SK-N-SH (cell line): ENCODE results near the gene DEXI. TPM values are rescaled to one million over a fixed set of nuclear protein-coding genes. Genes with fewer than 3 reads are reported as not detected.

Experiments used
- CTCF ChIA-PET: fragments of 300-600, 350-600 bp; formaldehyde crosslinking; extraction: SDS; loops from one replicate; lab custom pipeline; 2021; lab: Yijun Ruan, JAX
- POLR2A ChIA-PET: fragments of 350-600 bp; sonication (Branson Sonifier 250); formaldehyde crosslinking; extraction: SDS; loops from one replicate; lab custom pipeline; 2020; ENCODE audit warnings: antibody characterized with exemption, inconsistent platforms; lab: Yijun Ruan, JAX
- DNase-seq: peaks from one replicate; pipeline ENCODE4 v3.0.0; 2012
- H2AFZ ChIP-seq: fragments of 200-600 bp; sonication (generic); 2 replicates; pipeline ENCODE4 v1.8.1; 2016; ENCODE audit warnings: antibody characterized with exemption, mild to moderate bottlenecking, low read depth
- H3F3A ChIP-seq: fragments of 200-600 bp; sonication (generic); replicated peaks from 2 replicates; pipeline ENCODE3; 2016; ENCODE audit warnings: antibody characterized with exemption, mild to moderate bottlenecking; ENCODE audit not compliant: insufficient read depth
- H3K27ac ChIP-seq, 2 experiments: fragments of 200-500 bp in 1 of 2; fragments of 200-600 bp in 1 of 2; sonication (Bioruptor generic) in 1 of 2; sonication (generic), shearing (Covaris generic) in 1 of 2; 2 replicates each; pipeline versions ENCODE4 v1.5.1 to v1.6.1; 2014 to 2016; ENCODE audit warnings: low read depth in 2 of 2, inconsistent platforms in 1 of 2, low read length in 1 of 2, mild to moderate bottlenecking in 1 of 2, mixed read lengths in 1 of 2
- H3K27me3 ChIP-seq: fragments of 200-600 bp; sonication (generic), shearing (Covaris generic); 2 replicates; pipeline ENCODE4 v1.6.1; 2016; ENCODE audit warnings: mixed run types; ENCODE audit not compliant: insufficient read depth
- H3K36me3 ChIP-seq, 2 experiments: fragments of 200-500 bp in 1 of 2; fragments of 200-600 bp in 1 of 2; sonication (Bioruptor generic) in 1 of 2; sonication (generic) in 1 of 2; replicated peaks in 1 of 2; 2 replicates each; pipeline versions ENCODE3 to v1.5.1; 2014 to 2016; ENCODE audit warnings: low read length in 1 of 2, mild to moderate bottlenecking in 1 of 2; ENCODE audit not compliant: insufficient read depth in 2 of 2, control insufficient read depth in 1 of 2
- H3K4me1 ChIP-seq, 2 experiments: fragments of 200-500 bp in 1 of 2; fragments of 200-600 bp in 1 of 2; sonication (Bioruptor generic) in 1 of 2; sonication (generic), shearing (Covaris generic) in 1 of 2; 2 replicates each; pipeline versions ENCODE4 v1.5.1 to v1.6.1; 2014 to 2016; ENCODE audit warnings: low read depth in 1 of 2, low read length in 1 of 2, mixed run types in 1 of 2; ENCODE audit not compliant: insufficient read depth in 2 of 2, control insufficient read depth in 1 of 2
- H3K4me2 ChIP-seq: fragments of 200-600 bp; sonication (generic), shearing (Covaris generic); 2 replicates; pipeline ENCODE4 v1.6.1; 2017; ENCODE audit warnings: mixed run types
- H3K4me3 ChIP-seq, 2 experiments: fragments of 200-500 bp in 1 of 2; fragments of 200-600 bp in 1 of 2; sonication (Bioruptor generic) in 1 of 2; sonication (generic), shearing (Covaris generic) in 1 of 2; 2 replicates each; pipeline versions ENCODE4 v1.5.1 to v1.8.1; 2014 to 2016; ENCODE audit warnings: low read depth in 2 of 2, inconsistent platforms in 1 of 2, low read length in 1 of 2, mild to moderate bottlenecking in 1 of 2, mixed read lengths in 1 of 2, moderate library complexity in 1 of 2
- H3K79me2 ChIP-seq: fragments of 200-600 bp; sonication (generic); 2 replicates; pipeline ENCODE4 v1.8.1; 2017; ENCODE audit warnings: mild to moderate bottlenecking; ENCODE audit not compliant: insufficient read depth
- H3K9ac ChIP-seq: fragments of 200-600 bp; sonication (generic); 2 replicates; pipeline ENCODE4 v1.6.1; 2017; ENCODE audit warnings: mixed run types
- H3K9me2 ChIP-seq: fragments of 200-600 bp; sonication (generic); 2 replicates; pipeline ENCODE4 v1.6.1; 2017; ENCODE audit warnings: mixed run types
- H3K9me3 ChIP-seq: fragments of 200-600 bp; sonication (generic); 2 replicates; pipeline ENCODE4 v1.6.1; 2017; ENCODE audit warnings: mixed run types, mild to moderate bottlenecking, moderate library complexity
- H4K20me1 ChIP-seq: fragments of 200-600 bp; sonication (generic); 2 replicates; pipeline ENCODE4 v1.6.1; 2017; ENCODE audit warnings: mild to moderate bottlenecking, mixed run types; ENCODE audit not compliant: insufficient read depth
- CTCF ChIP-seq: fragments of 200-600 bp; sonication (generic); IDR thresholded peaks from 2 replicates; pipeline ENCODE4 v1.6.1; 2017; ENCODE audit warnings: antibody characterized with exemption, mild to moderate bottlenecking, moderate library complexity
- ELF1 ChIP-seq: IDR thresholded peaks from 2 replicates; pipeline ENCODE4 v1.4.0; 2012
- FOXM1 ChIP-seq: IDR thresholded peaks from 2 replicates; pipeline ENCODE4 v1.4.0; 2012; ENCODE audit warnings: low read depth, mild to moderate bottlenecking
- JUND ChIP-seq: IDR thresholded peaks from 2 replicates; pipeline ENCODE4 v1.4.0; 2012
- NFIC ChIP-seq: IDR thresholded peaks from 2 replicates; pipeline ENCODE4 v1.4.0; 2012; ENCODE audit warnings: borderline replicate concordance
- NRF1 ChIP-seq: IDR thresholded peaks from 2 replicates; pipeline ENCODE4 v1.6.1; 2012; ENCODE audit warnings: low read depth, mild to moderate bottlenecking, low read length
- PBX3 ChIP-seq: IDR thresholded peaks from 2 replicates; pipeline ENCODE4; 2012
- RAD21 ChIP-seq: IDR thresholded peaks from 2 replicates; pipeline ENCODE4 v1.6.1; 2012; ENCODE audit warnings: mild to moderate bottlenecking, low read length
- RCOR1 ChIP-seq: fragments of 150-350 bp; IDR thresholded peaks from 2 replicates; pipeline ENCODE4 v1.6.1; 2017; ENCODE audit warnings: antibody characterized with exemption, low read length
- REST ChIP-seq: IDR thresholded peaks from 2 replicates; pipeline ENCODE4 v1.6.1; 2012; ENCODE audit warnings: mild to moderate bottlenecking, low read depth, low read length, moderate library complexity
- RXRA ChIP-seq: IDR thresholded peaks from 2 replicates; pipeline ENCODE4 v1.4.0; 2012; ENCODE audit warnings: low read depth, mild to moderate bottlenecking, borderline replicate concordance
- ZBTB33 ChIP-seq: IDR thresholded peaks from 2 replicates; pipeline ENCODE4 v1.4.0; 2012; ENCODE audit warnings: low read depth, borderline replicate concordance
- WGBS: methylation state at CpG from one replicate; pipeline ENCODE4 v1.1.6; 2017; ENCODE audit warnings: low lambda C conversion rate; 5-methylcytosine and 5-hydroxymethylcytosine counted together
- polyA plus RNA-seq, 3 experiments: library from polyadenylated mRNA; depleted of rRNA; stranded (reverse); fragments of >200 nt; gene quantifications; 2 replicates each; pipeline ENCODE4 v1.2.3, GENCODE V29; 2012
- TF ChIP-seq, protein P1 (sequence below): fragments of 150-350 bp; IDR thresholded peaks from 2 replicates; pipeline ENCODE4 v1.6.1; 2017; ENCODE audit warnings: antibody characterized with exemption, low read length, low read depth, borderline replicate concordance
- TF ChIP-seq, protein P2 (sequence below): IDR thresholded peaks from 2 replicates; pipeline ENCODE4 v1.4.0; 2012; ENCODE audit warnings: low read depth, borderline replicate concordance

DEXI gene
- polyA plus RNA-seq, 1 of the 3 experiments (the other 2 are of a cell fraction), result 55.5 TPM

- Histone ChIP-seq H3K9me2 (no peaks in the 10 kb centered on the region), H2AFZ (no peak overlapping the region), H3K27ac (no peak overlapping the region), H3K4me1 (peaks cover 0 to 3% of the 10 kb centered on the region in 2 experiments; a peak in 1 of 4 replicates), H3K27me3 (no peaks in the 10 kb centered on the region), H3K4me2 (no peak overlapping the region), H4K20me1 (no peaks in the 10 kb centered on the region), H3K9ac (no peak overlapping the region), H3K4me3 (no peak overlapping the region), H3K9me3 (no peaks in the 10 kb centered on the region), H3K79me2 (no peaks in the 10 kb centered on the region), H3K36me3 (peaks cover 20 to 33% of the 10 kb centered on the region in 2 experiments), H3F3A (no peaks in the 10 kb centered on the region)
- no peak for DNase-seq
- ChIA-PET CTCF (interaction anchor here (3.1 to 4.5 kb wide), 3 partner anchors 13 to 271 kb away, joined by 13 to 30 read pairs (median 22); partner anchors contain the start of gene SOCS1), POLR2A (no interaction called here)
- 88% methylated on average over 6 of the region's 6 CpGs for WGBS
- TF ChIP-seq RAD21 (no peak), NFIC (no peak), JUND (no peak), NRF1 (no peak), RXRA (no peak), REST (no peak), PBX3 (no peak), ZBTB33 (no peak), FOXM1 (no peak), RCOR1 (no peak), ELF1 (no peak), CTCF (no peak)
- TF ChIP-seq, protein P1, sequence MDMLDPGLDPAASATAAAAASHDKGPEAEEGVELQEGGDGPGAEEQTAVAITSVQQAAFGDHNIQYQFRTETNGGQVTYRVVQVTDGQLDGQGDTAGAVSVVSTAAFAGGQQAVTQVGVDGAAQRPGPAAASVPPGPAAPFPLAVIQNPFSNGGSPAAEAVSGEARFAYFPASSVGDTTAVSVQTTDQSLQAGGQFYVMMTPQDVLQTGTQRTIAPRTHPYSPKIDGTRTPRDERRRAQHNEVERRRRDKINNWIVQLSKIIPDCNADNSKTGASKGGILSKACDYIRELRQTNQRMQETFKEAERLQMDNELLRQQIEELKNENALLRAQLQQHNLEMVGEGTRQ, result no peak
- TF ChIP-seq, protein P2, sequence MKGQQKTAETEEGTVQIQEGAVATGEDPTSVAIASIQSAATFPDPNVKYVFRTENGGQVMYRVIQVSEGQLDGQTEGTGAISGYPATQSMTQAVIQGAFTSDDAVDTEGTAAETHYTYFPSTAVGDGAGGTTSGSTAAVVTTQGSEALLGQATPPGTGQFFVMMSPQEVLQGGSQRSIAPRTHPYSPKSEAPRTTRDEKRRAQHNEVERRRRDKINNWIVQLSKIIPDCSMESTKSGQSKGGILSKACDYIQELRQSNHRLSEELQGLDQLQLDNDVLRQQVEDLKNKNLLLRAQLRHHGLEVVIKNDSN, result no peak
These were observed 42.2 kb upstream of the DEXI start for GRCh38 chr16:10984509-10984908.
